HCT116 (cell line): ENCODE measurements around the gene INAFM1. TPM values are rescaled to one million over a fixed set of nuclear protein-coding genes. Genes with fewer than 3 reads are reported as not detected.

ENCODE experiments used
- ATAC-seq: fragments of 200-7000 bp; cut with Tn5 transposase; 2 replicates; pipeline ENCODE4 v1.9.1; 2020; ENCODE audit warnings: mild to moderate bottlenecking, moderate library complexity
- BruUV-seq: library from RNA; stranded (reverse); fragments of 400-500 nt; replicated peaks from 2 replicates; lab custom pipeline; 2021; lab: Mats Ljungman, UMichigan
- CTCF ChIA-PET: fragments of 300-600 bp; sonication (Branson Sonifier 250); formaldehyde crosslinking; loops from one replicate; lab custom pipeline; 2021; ENCODE audit warnings: antibody characterized with exemption; lab: Charles Lee
- POLR2A ChIA-PET: fragments of 300-600, 350-600 bp; sonication (Branson Sonifier 250); formaldehyde crosslinking; loops from one replicate; lab custom pipeline; 2021; ENCODE audit warnings: antibody characterized with exemption; lab: Charles Lee
- RAD21 ChIA-PET, 2 experiments: fragments of 300-600 bp; sonication (Branson Sonifier 250); formaldehyde crosslinking; loops; one replicate each; lab custom pipeline; 2023; ENCODE audit warnings: low total read pairs in 2 of 2; ENCODE audit not compliant: uncharacterized antibody in 2 of 2, unreplicated experiment in 2 of 2, low non-redundant PET in 1 of 2; lab: Charles Lee
- DNase-seq: peaks from one replicate; pipeline ENCODE4 v3.0.0-alpha.2; 2010; ENCODE audit warnings: low read depth, low spot score
- H2AFZ ChIP-seq: fragments of 200-600 bp; shearing (Covaris generic), sonication (generic); 2 replicates; pipeline ENCODE4 v1.6.1; 2017; ENCODE audit warnings: low read depth, mixed run types, mixed read lengths, antibody characterized with exemption, low read length; ENCODE audit not compliant: poor library complexity, severe bottlenecking
- H3K27ac ChIP-seq: 2 replicates; pipeline ENCODE4 v1.5.1; 2012; ENCODE audit warnings: low read depth, low read length
- H3K27me3 ChIP-seq: fragments of 200-600 bp; sonication (generic); 2 replicates; pipeline ENCODE4 v1.6.1; 2016; ENCODE audit warnings: mixed run types, low read length, mixed read lengths; ENCODE audit not compliant: insufficient read depth
- H3K36me3 ChIP-seq, 2 experiments: fragments of 200-500 bp in 1 of 2; fragments of 200-600 bp in 1 of 2; sonication (Bioruptor generic) in 1 of 2; sonication (generic) in 1 of 2; 2 replicates each; pipeline versions ENCODE4 v1.5.1 to v1.6.1; 2014 to 2016; ENCODE audit warnings: low read length in 2 of 2, inconsistent platforms in 1 of 2, mixed read lengths in 1 of 2, mixed run types in 1 of 2; ENCODE audit not compliant: insufficient read depth in 2 of 2, control insufficient read depth in 1 of 2
- H3K4me1 ChIP-seq, 2 experiments: fragments of 200-600 bp in 1 of 2; sonication (generic) in 1 of 2; 2 replicates each; pipeline versions ENCODE4 v1.5.1 to v1.6.1; 2012 to 2017; ENCODE audit warnings: low read length in 2 of 2, inconsistent platforms in 1 of 2, mild to moderate bottlenecking in 1 of 2, mixed read lengths in 1 of 2, mixed run types in 1 of 2, moderate library complexity in 1 of 2; ENCODE audit not compliant: insufficient read depth in 2 of 2, control insufficient read depth in 1 of 2
- H3K4me2 ChIP-seq: fragments of 200-600 bp; sonication (generic); 2 replicates; pipeline ENCODE4 v1.6.1; 2017; ENCODE audit warnings: mixed run types, low read length, mixed read lengths
- H3K4me3 ChIP-seq, 2 experiments: fragments of 200-600 bp in 1 of 2; sonication (generic) in 1 of 2; replicated peaks in 1 of 2; 2 replicates each; pipeline ENCODE4 v1.5.1; 2011 to 2016; ENCODE audit warnings: low read length in 2 of 2, control low read depth in 1 of 2, low read depth in 1 of 2, mild to moderate bottlenecking in 1 of 2, mixed read lengths in 1 of 2, mixed run types in 1 of 2
- H3K79me2 ChIP-seq: fragments of 200-600 bp; sonication (generic); 2 replicates; pipeline ENCODE4 v1.6.1; 2017; ENCODE audit warnings: mild to moderate bottlenecking, mixed run types, low read length, moderate library complexity, mixed read lengths; ENCODE audit not compliant: insufficient read depth
- H3K9ac ChIP-seq: fragments of 200-600 bp; sonication (generic); 2 replicates; pipeline ENCODE4 v1.6.1; 2016; ENCODE audit warnings: low read length, mixed read lengths
- H3K9me2 ChIP-seq: fragments of 200-600 bp; sonication (generic), shearing (Covaris generic); 2 replicates; pipeline ENCODE4 v1.6.1; 2017; ENCODE audit warnings: mixed run types, mild to moderate bottlenecking, moderate library complexity; ENCODE audit not compliant: insufficient read depth
- H3K9me3 ChIP-seq, 2 experiments: fragments of 200-500 bp in 1 of 2; fragments of 200-600 bp in 1 of 2; sonication (Bioruptor generic) in 1 of 2; sonication (generic) in 1 of 2; 2 replicates each; pipeline ENCODE4 v1.6.1; 2014 to 2017; ENCODE audit warnings: low read length in 2 of 2, mixed read lengths in 2 of 2, inconsistent platforms in 1 of 2, low read depth in 1 of 2, mild to moderate bottlenecking in 1 of 2, mixed run types in 1 of 2, moderate library complexity in 1 of 2; ENCODE audit not compliant: control insufficient read depth in 1 of 2, insufficient read depth in 1 of 2
- H4K20me1 ChIP-seq: fragments of 200-600 bp; sonication (generic), shearing (Covaris generic); 2 replicates; pipeline ENCODE4 v1.6.1; 2017; ENCODE audit warnings: mixed run types, mild to moderate bottlenecking, moderate library complexity; ENCODE audit not compliant: insufficient read depth
- ATF3 ChIP-seq: IDR thresholded peaks from 2 replicates; pipeline ENCODE4 v1.6.1; 2012
- CBX3 ChIP-seq: IDR thresholded peaks from 2 replicates; pipeline ENCODE4 v1.6.1; 2012; ENCODE audit warnings: low read depth
- CEBPB ChIP-seq: IDR thresholded peaks from 2 replicates; pipeline ENCODE4 v1.6.1; 2012; ENCODE audit warnings: low read depth
- CTCF ChIP-seq, 3 experiments: fragments of 200-600 bp in 1 of 3; sonication (generic) in 1 of 3; IDR thresholded peaks in 2 of 3; conservative IDR thresholded peaks in 1 of 3; 2 replicates each; pipeline ENCODE4 v1.5.1; 2012 to 2017; ENCODE audit warnings: low read depth in 2 of 3, low read length in 2 of 3, antibody characterized with exemption in 1 of 3, borderline replicate concordance in 1 of 3, control low read depth in 1 of 3, mild to moderate bottlenecking in 1 of 3, mixed read lengths in 1 of 3, mixed run types in 1 of 3, moderate library complexity in 1 of 3; ENCODE audit not compliant: insufficient read depth in 1 of 3
- EGR1 ChIP-seq: IDR thresholded peaks from 2 replicates; pipeline ENCODE4 v1.6.1; 2012; ENCODE audit warnings: low read depth
- ELF1 ChIP-seq: IDR thresholded peaks from 2 replicates; pipeline ENCODE4 v1.6.1; 2012; ENCODE audit warnings: low read depth, borderline replicate concordance
- EZH2 ChIP-seq: fragments of 200-600 bp; sonication (generic); IDR thresholded peaks from 2 replicates; pipeline ENCODE4 v1.6.1; 2017; ENCODE audit warnings: antibody characterized with exemption, mixed run types
- EZH2phosphoT487 ChIP-seq: fragments of 200-600 bp; IDR thresholded peaks from 2 replicates; pipeline ENCODE4 v1.6.1; 2018; ENCODE audit warnings: antibody characterized with exemption, borderline replicate concordance
- POLR2A ChIP-seq: IDR thresholded peaks from 2 replicates; pipeline ENCODE4 v1.7.0; 2011; ENCODE audit warnings: borderline replicate concordance; ENCODE audit not compliant: insufficient read depth, insufficient read length; ENCODE audit errors: extremely low read depth
- RAD21 ChIP-seq: IDR thresholded peaks from 2 replicates; pipeline ENCODE4 v1.6.1; 2012; ENCODE audit warnings: low read depth, mild to moderate bottlenecking
- SIN3A ChIP-seq: IDR thresholded peaks from 2 replicates; pipeline ENCODE4 v1.6.1; 2012; ENCODE audit warnings: low read depth
- SP1 ChIP-seq: IDR thresholded peaks from 2 replicates; pipeline ENCODE4 v1.6.1; 2012; ENCODE audit warnings: low read depth
- YY1 ChIP-seq: IDR thresholded peaks from 2 replicates; pipeline ENCODE4 v1.6.1; 2011; ENCODE audit warnings: low read length, low read depth, moderate library complexity, mild to moderate bottlenecking; ENCODE audit not compliant: insufficient replicate concordance; ENCODE audit errors: extremely low read depth
- ZFX ChIP-seq: fragments of 450-650 bp; IDR thresholded peaks from 2 replicates; pipeline ENCODE4 v1.6.1; 2017
- ZNF274 ChIP-seq: fragments of 200-500 bp; sonication (Bioruptor generic); IDR thresholded peaks from 2 replicates; pipeline ENCODE4 v1.6.1; 2014; ENCODE audit warnings: mild to moderate bottlenecking, low read depth, low read length, inconsistent platforms
- intact Hi-C: fragments of 100-400 bp; cut with micrococcal nuclease; formaldehyde crosslinking; loops from 2 replicates; pipeline ENCODE4 v1.10.0; 2022
- total RNA-seq: library from RNA; stranded (reverse); gene quantifications from one replicate; pipeline ENCODE4 v1.2.1, GENCODE V29; 2021; ENCODE audit not compliant: unreplicated experiment
- TF ChIP-seq, protein P1 (sequence below): IDR thresholded peaks from 2 replicates; pipeline ENCODE4 v1.6.1; 2011; ENCODE audit warnings: mild to moderate bottlenecking, low read length, moderate library complexity; ENCODE audit not compliant: insufficient replicate concordance; ENCODE audit errors: extremely low read depth
- TF ChIP-seq, protein P2 (sequence below): IDR thresholded peaks from 2 replicates; pipeline ENCODE4 v1.6.1; 2012; ENCODE audit warnings: low read depth

INAFM1 gene
- total RNA-seq, 1 experiment from 2014 or later, result 22.9 TPM

- Histone ChIP-seq H3K27me3 (no peaks in the 10 kb centered on the region), H3K4me3 (no peak overlapping the region), H3K9me2 (no peaks in the 10 kb centered on the region), H3K9me3 (no peaks in the 10 kb centered on the region), H3K27ac (peak overlapping the region; percentile 57; the same call in 1 of the 2 replicates), H3K9ac (no peak overlapping the region), H3K4me1 (peaks cover 10 to 44% of the 10 kb centered on the region in 2 experiments; a peak in 3 of 4 replicates), H3K4me2 (no peak overlapping the region), H3K79me2 (no peaks in the 10 kb centered on the region; the same call in 1 of the 2 replicates), H3K36me3 (peaks cover 5 to 6% of the 10 kb centered on the region in 2 experiments; a peak in 1 of 4 replicates), H2AFZ (no peak overlapping the region), H4K20me1 (no peaks in the 10 kb centered on the region)
- ATAC-seq (no peak), DNase-seq (no peak)
- ChIA-PET POLR2A (no interaction called here), RAD21 (no interaction called here), CTCF (interaction anchor here (1.3 kb wide), 1 partner anchor 9 kb away, joined by 5 read pairs; no protein-coding TSS in a partner anchor)
- TF ChIP-seq CTCF (IDR thresholded peaks at IDR 0.05 in 2 of 3, conservative IDR thresholded peaks at IDR 0.05 in 1 of 3; ENCODE audit: borderline replicate concordance in 1 of 3, insufficient read depth in 1 of 3, low read depth in 2 of 3, low read length in 2 of 3) (no peak), EZH2phosphoT487 (no peak), POLR2A (no peak), SIN3A (no peak), CEBPB (no peak), ZNF274 (no peak), EZH2 (no peak), YY1 (no peak), ATF3 (no peak), EGR1 (no peak), RAD21 (no peak), ZFX (no peak), ELF1 (no peak), CBX3 (no peak), SP1 (no peak)
- TF ChIP-seq, protein P1, sequence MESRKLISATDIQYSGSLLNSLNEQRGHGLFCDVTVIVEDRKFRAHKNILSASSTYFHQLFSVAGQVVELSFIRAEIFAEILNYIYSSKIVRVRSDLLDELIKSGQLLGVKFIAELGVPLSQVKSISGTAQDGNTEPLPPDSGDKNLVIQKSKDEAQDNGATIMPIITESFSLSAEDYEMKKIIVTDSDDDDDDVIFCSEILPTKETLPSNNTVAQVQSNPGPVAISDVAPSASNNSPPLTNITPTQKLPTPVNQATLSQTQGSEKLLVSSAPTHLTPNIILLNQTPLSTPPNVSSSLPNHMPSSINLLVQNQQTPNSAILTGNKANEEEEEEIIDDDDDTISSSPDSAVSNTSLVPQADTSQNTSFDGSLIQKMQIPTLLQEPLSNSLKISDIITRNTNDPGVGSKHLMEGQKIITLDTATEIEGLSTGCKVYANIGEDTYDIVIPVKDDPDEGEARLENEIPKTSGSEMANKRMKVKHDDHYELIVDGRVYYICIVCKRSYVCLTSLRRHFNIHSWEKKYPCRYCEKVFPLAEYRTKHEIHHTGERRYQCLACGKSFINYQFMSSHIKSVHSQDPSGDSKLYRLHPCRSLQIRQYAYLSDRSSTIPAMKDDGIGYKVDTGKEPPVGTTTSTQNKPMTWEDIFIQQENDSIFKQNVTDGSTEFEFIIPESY, result no peak
- TF ChIP-seq, protein P2, sequence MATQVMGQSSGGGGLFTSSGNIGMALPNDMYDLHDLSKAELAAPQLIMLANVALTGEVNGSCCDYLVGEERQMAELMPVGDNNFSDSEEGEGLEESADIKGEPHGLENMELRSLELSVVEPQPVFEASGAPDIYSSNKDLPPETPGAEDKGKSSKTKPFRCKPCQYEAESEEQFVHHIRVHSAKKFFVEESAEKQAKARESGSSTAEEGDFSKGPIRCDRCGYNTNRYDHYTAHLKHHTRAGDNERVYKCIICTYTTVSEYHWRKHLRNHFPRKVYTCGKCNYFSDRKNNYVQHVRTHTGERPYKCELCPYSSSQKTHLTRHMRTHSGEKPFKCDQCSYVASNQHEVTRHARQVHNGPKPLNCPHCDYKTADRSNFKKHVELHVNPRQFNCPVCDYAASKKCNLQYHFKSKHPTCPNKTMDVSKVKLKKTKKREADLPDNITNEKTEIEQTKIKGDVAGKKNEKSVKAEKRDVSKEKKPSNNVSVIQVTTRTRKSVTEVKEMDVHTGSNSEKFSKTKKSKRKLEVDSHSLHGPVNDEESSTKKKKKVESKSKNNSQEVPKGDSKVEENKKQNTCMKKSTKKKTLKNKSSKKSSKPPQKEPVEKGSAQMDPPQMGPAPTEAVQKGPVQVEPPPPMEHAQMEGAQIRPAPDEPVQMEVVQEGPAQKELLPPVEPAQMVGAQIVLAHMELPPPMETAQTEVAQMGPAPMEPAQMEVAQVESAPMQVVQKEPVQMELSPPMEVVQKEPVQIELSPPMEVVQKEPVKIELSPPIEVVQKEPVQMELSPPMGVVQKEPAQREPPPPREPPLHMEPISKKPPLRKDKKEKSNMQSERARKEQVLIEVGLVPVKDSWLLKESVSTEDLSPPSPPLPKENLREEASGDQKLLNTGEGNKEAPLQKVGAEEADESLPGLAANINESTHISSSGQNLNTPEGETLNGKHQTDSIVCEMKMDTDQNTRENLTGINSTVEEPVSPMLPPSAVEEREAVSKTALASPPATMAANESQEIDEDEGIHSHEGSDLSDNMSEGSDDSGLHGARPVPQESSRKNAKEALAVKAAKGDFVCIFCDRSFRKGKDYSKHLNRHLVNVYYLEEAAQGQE, result no peak
- BruUV-seq, result no TSS peak
- intact Hi-C loops, result no loop called here
These were observed 1.2 kb downstream of the INAFM1 start for GRCh38 chr19:47275791-47276461.
